SKM-1 treated with dmso at 0.1 percent for 144 hours (cell line): Measurements from ENCODE around the gene C6orf118.

Source experiments
- DNase-seq: peaks from one replicate; lab custom pipeline; 2025; ENCODE audit not compliant: unreplicated experiment; lab: John Stamatoyannopoulos, UW

Gene C6orf118

DNA sequence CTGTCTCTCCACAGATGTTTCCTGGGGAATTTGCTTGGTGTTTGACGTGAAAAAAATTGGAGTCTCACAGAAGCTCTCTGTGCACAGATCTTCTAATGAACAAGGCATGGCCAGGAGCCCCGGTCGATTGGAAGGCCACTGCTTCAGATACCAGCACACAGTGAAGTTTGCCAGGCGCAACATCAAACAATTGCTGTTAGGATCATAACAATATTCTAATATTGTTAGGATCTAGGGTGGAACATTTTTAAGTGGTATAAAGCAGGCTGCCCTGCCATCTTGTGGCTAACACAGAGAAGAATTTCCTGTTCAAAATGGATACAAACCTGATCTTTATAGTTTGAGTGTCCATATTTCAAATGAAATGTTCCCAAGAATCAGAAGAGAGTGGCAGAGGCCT lies 64.1 kb downstream of the C6orf118 start:
- no peak for DNase-seq

- no peak for DNase-seq
Measured at GRCh38 chr6:165244524-165245247, 64.7 kb downstream of the C6orf118 start.

DNA sequence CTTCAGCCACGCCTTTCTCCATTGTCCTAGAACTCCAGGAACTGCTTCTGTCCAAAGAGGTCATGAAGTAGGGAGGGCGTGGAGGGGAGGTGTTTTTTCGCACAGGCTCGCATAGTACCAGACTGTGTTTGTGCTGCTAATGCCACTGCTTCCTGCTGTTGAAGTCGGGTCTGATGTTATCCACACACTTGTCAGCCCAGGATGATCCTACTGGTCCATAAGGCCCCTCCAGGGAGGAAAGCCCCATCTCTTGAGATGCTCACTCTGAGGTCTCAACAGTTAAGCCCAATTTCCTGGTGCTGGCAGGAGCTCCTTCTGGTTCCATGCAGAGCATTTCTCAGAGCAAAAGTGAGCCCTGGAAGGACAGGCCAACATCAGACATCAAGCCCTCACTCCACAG lies 65.6 kb downstream of the C6orf118 start:
- no peak for DNase-seq

DNA sequence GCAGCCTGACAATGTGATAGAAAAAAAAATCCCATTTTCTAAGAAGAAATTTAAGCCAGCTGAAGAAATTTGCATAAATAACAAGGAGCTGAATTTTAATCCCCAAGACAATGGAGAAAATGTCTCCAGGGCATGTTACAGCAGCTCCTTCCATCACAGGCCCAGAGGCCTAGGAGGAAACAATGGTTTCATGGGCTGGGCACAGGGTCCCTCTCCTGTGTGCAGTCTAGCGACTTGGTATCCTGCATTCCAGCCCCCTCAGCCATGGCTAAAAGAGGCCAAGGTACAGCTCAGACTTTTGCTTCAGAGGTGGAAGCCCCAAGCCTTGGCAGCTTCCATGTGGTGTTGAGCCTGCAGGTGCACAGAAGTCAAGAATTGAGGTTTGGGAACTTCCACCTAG lies 73.1 kb downstream of the C6orf118 start:
- DNase-seq = no peak

- DNase-seq = no peak
Measured at GRCh38 chr6:165232731-165233488, 76.5 kb downstream of the C6orf118 start.

DNA sequence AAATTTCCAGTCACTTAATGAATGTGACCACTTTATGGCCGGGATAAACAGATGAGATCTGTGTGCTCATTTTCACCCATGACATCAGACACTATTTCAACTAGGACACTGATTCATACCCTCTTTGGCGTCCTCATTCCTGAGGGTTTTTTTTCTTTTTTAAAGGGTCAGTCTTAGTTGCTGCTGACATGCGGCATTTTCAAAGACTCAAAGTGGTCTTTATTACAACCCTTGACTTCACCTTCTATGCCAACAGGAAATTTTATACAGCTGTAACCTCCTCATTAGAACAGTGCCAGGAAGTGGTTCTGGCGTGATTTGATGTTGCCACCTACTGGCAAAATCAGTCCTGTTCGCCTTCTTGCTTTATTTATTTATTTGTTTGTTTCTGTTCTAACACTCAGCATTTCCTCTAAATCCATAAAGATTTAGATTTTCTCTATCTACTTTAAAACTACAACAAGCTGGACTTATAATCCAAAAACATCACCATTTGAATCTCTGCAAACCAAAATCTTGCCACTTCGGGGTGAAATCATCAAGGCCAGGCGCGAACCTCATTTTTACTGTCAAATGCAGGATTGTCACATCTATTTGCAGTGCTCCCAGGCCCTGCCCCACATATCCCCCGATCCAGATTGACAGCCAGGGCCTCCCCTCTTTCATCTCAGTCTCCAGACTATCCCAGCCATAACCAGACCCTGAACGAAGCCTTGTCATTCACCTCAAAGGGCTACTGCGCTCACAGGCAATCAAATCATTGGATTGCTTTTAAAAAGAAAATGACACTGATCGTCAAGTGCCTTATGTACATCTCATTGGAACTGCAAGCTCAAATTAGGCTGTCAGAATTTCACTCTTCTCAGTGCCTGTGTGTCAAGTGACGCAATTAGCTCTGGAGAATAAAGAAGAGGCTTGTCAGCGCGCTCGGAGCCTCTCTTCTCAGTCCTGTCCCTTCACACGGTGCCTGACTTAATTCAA lies 77.5 kb downstream of the C6orf118 start:
- DNase-seq = no peak

GRCh38 chr6:165231177-165231576 lies 78.2 kb downstream of the C6orf118 start:
- DNase-seq = no peak
